OCI-LY1 (cell line): ENCODE results near the gene BAZ2A.

ENCODE experiments used
- EZH2 ChIP-seq: fragments of 200-600 bp; sonication (generic), shearing (Covaris generic); IDR thresholded peaks from 2 replicates; pipeline ENCODE4 v1.8.0; 2017; ENCODE audit warnings: borderline replicate concordance, mixed run types, mild to moderate bottlenecking, antibody characterized with exemption, low read length, moderate library complexity, mixed read lengths
- TF ChIP-seq, protein P1 (sequence below): fragments of 200-600 bp; sonication (generic), shearing (Covaris generic); IDR thresholded peaks from 2 replicates; pipeline ENCODE4 v1.5.1; 2017; ENCODE audit warnings: mild to moderate bottlenecking, antibody characterized with exemption, low read length, moderate library complexity, mixed read lengths

DNA sequence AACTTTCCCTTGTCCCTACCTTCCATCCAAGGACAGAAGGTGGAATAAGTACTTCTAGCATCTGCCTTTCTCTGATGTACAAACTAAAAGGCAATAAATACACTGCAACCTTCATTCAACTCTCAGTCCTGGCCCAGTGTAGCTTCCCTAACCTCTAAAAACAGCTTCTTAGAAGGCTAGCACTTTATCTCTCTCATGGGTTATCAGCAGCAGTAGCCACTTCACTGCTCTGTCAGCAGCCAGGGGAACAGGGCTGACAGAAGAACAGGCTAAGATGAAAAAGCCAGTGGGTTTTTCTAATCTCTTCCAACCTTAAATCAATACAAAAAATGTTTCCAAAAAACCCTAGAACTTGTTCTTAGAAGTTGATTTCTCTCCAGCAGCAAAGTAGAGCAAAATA lies 13.2 kb downstream of the BAZ2A start:
- TF ChIP-seq, protein P1, sequence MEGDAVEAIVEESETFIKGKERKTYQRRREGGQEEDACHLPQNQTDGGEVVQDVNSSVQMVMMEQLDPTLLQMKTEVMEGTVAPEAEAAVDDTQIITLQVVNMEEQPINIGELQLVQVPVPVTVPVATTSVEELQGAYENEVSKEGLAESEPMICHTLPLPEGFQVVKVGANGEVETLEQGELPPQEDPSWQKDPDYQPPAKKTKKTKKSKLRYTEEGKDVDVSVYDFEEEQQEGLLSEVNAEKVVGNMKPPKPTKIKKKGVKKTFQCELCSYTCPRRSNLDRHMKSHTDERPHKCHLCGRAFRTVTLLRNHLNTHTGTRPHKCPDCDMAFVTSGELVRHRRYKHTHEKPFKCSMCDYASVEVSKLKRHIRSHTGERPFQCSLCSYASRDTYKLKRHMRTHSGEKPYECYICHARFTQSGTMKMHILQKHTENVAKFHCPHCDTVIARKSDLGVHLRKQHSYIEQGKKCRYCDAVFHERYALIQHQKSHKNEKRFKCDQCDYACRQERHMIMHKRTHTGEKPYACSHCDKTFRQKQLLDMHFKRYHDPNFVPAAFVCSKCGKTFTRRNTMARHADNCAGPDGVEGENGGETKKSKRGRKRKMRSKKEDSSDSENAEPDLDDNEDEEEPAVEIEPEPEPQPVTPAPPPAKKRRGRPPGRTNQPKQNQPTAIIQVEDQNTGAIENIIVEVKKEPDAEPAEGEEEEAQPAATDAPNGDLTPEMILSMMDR = no peak
- no peak for TF ChIP-seq EZH2
